DND-41 (cell line): ENCODE results near the gene CDH23.

ENCODE experiments used
- EZH2 ChIP-seq: IDR thresholded peaks from 3 replicates; pipeline ENCODE4 v1.6.1; 2012; ENCODE audit warnings: borderline replicate concordance, low read depth, mild to moderate bottlenecking, moderate library complexity, low read length, inconsistent platforms; ENCODE audit not compliant: severe bottlenecking
- TF ChIP-seq, protein P1 (sequence below): IDR thresholded peaks from 2 replicates; pipeline ENCODE4 v1.5.1; 2012; ENCODE audit warnings: borderline replicate concordance, low read length, moderate library complexity, mild to moderate bottlenecking; ENCODE audit not compliant: poor library complexity, severe bottlenecking; ENCODE audit errors: extremely low read depth

DNA sequence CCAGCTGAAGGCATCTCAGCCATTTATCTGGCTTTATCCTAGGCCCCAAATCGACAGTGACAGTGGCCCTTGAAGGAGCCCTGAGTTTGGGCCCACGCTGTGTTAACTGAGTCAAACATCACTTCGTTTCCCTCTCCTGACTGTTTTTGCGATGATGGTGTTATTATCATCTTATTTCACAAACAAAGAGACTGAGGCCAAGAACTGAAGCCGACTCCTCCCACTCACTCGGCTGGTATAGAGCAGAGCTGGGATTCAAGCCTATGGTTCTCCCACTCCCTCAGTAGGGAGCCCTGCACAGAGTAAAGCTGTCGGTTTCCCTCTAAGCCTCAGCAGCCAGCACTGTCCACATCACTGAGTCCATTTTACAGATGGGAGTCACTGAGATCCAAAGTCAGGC is 141.0 kb downstream of the CDH23 start:
- TF ChIP-seq, protein P1, sequence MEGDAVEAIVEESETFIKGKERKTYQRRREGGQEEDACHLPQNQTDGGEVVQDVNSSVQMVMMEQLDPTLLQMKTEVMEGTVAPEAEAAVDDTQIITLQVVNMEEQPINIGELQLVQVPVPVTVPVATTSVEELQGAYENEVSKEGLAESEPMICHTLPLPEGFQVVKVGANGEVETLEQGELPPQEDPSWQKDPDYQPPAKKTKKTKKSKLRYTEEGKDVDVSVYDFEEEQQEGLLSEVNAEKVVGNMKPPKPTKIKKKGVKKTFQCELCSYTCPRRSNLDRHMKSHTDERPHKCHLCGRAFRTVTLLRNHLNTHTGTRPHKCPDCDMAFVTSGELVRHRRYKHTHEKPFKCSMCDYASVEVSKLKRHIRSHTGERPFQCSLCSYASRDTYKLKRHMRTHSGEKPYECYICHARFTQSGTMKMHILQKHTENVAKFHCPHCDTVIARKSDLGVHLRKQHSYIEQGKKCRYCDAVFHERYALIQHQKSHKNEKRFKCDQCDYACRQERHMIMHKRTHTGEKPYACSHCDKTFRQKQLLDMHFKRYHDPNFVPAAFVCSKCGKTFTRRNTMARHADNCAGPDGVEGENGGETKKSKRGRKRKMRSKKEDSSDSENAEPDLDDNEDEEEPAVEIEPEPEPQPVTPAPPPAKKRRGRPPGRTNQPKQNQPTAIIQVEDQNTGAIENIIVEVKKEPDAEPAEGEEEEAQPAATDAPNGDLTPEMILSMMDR, result no peak
- TF ChIP-seq EZH2, result no peak
